GM12872 (cell line): ENCODE results near the gene TSPEAR.

ENCODE experiments used
- CTCF ChIP-seq: IDR thresholded peaks from 3 replicates; pipeline ENCODE4 v1.5.1; 2011; ENCODE audit warnings: low read depth, mild to moderate bottlenecking, low read length, moderate library complexity; ENCODE audit not compliant: insufficient read depth

Gene TSPEAR

GRCh38 chr21:44711327-44712202 is at the start of gene TSPEAR:
TSPEAR (minus strand) TSS chr21:44711572; CDS start chr21:44711514, 58 bp downstream.
- no peak for TF ChIP-seq CTCF

- no peak for TF ChIP-seq CTCF
These were observed 49.0 kb upstream of the TSPEAR start for GRCh38 chr21:44760376-44760775.

GRCh38 chr21:44759628-44760285 is 48.4 kb upstream of the TSPEAR start:
- no peak for TF ChIP-seq CTCF

GRCh38 chr21:44758781-44759627 is 47.6 kb upstream of the TSPEAR start:
- no peak for TF ChIP-seq CTCF

GRCh38 chr21:44758141-44758561 is 46.8 kb upstream of the TSPEAR start:
- no peak for TF ChIP-seq CTCF

- no peak for TF ChIP-seq CTCF
These were observed 46.4 kb upstream of the TSPEAR start for GRCh38 chr21:44757731-44758130.
